Erythroblast (primary cell): ENCODE results near the gene SFMBT2.

Source experiments
- GATA1 ChIP-seq: IDR thresholded peaks from 2 replicates; pipeline ENCODE4 v1.6.1; 2011; ENCODE audit warnings: low read depth, mild to moderate bottlenecking, control low read depth, low read length, moderate library complexity
- POLR2A ChIP-seq: IDR thresholded peaks from 2 replicates; pipeline ENCODE4 v1.6.1; 2011; ENCODE audit warnings: mild to moderate bottlenecking, low read length

GRCh38 chr10:7410862-7411670, at the start of gene SFMBT2:
- no peak for TF ChIP-seq POLR2A
- no peak for TF ChIP-seq GATA1
